Keratinocyte (primary cell): Measurements from ENCODE around the gene SPPL2B. TPM values are rescaled to one million over a fixed set of nuclear protein-coding genes. Genes with fewer than 3 reads are reported as not detected.

Experiments
- DNase-seq: peaks from one replicate; pipeline ENCODE4 v3.0.0-alpha.2; 2011; ENCODE audit warnings: low read depth, missing footprints, low spot score
- FAIRE-seq: peaks from 2 replicates; lab custom pipeline; 2011; peaks lifted over from hg19 to GRCh38; lab: Jason Lieb, UNC
- H2AFZ ChIP-seq: 2 replicates; pipeline ENCODE4 v1.6.0; 2012; ENCODE audit warnings: low read length, control low read depth, inconsistent platforms; ENCODE audit not compliant: control insufficient read depth
- H3K27ac ChIP-seq: 2 replicates; pipeline ENCODE4 v1.5.1; 2011; ENCODE audit warnings: low read length; ENCODE audit not compliant: control insufficient read depth, insufficient read depth
- H3K27me3 ChIP-seq: 3 replicates; pipeline ENCODE4 v1.6.0; 2011; ENCODE audit warnings: low read length; ENCODE audit not compliant: control insufficient read depth, insufficient read depth; ENCODE audit errors: extremely low read depth
- H3K36me3 ChIP-seq, 2 experiments: 2 replicates in 1 of 2; 3 replicates in 1 of 2; pipeline ENCODE4 v1.5.1; 2011; ENCODE audit warnings: low read length in 2 of 2, mild to moderate bottlenecking in 1 of 2; ENCODE audit not compliant: control insufficient read depth in 2 of 2, insufficient read depth in 2 of 2; ENCODE audit errors: extremely low read depth in 1 of 2
- H3K4me1 ChIP-seq: 3 replicates; pipeline ENCODE4 v1.5.1; 2011; ENCODE audit warnings: low read length; ENCODE audit not compliant: control insufficient read depth, insufficient read depth; ENCODE audit errors: extremely low read depth
- H3K4me2 ChIP-seq: 3 replicates; pipeline ENCODE4 v1.6.0; 2011; ENCODE audit warnings: low read depth, low read length; ENCODE audit not compliant: control insufficient read depth, insufficient read depth; ENCODE audit errors: extremely low read depth
- H3K4me3 ChIP-seq, 3 experiments: fragments of 200-600 bp in 1 of 3; sonication (generic) in 1 of 3; 2 replicates in 2 of 3; 3 replicates in 1 of 3; pipeline ENCODE4 v1.5.1; 2011 to 2016; ENCODE audit warnings: low read length in 3 of 3, mild to moderate bottlenecking in 3 of 3, control low read depth in 2 of 3, inconsistent platforms in 1 of 3, low read depth in 1 of 3, mixed read lengths in 1 of 3, mixed run types in 1 of 3, moderate library complexity in 1 of 3; ENCODE audit not compliant: control insufficient read depth in 2 of 3, insufficient read depth in 2 of 3; ENCODE audit errors: extremely low read depth in 1 of 3
- H3K79me2 ChIP-seq: 2 replicates; pipeline ENCODE4 v1.6.0; 2012; ENCODE audit warnings: low read length; ENCODE audit not compliant: control insufficient read depth, insufficient read depth
- H3K9ac ChIP-seq: 3 replicates; pipeline ENCODE4 v1.6.0; 2011; ENCODE audit warnings: low read length; ENCODE audit not compliant: control insufficient read depth, insufficient read depth; ENCODE audit errors: extremely low read depth
- H3K9me1 ChIP-seq: 3 replicates; pipeline ENCODE4 v1.6.0; 2011; ENCODE audit warnings: low read length; ENCODE audit not compliant: control insufficient read depth, insufficient read depth; ENCODE audit errors: extremely low read depth
- H3K9me3 ChIP-seq: 2 replicates; pipeline ENCODE4 v1.5.1; 2012; ENCODE audit warnings: low read depth, low read length; ENCODE audit not compliant: control insufficient read depth
- H4K20me1 ChIP-seq: 3 replicates; pipeline ENCODE4 v1.6.0; 2011; ENCODE audit warnings: low read length; ENCODE audit not compliant: control insufficient read depth, insufficient read depth; ENCODE audit errors: extremely low read depth
- CTCF ChIP-seq, 3 experiments: IDR thresholded peaks in 1 of 3; conservative IDR thresholded peaks in 1 of 3; optimal IDR thresholded peaks in 1 of 3; 2 replicates in 2 of 3; 3 replicates in 1 of 3; pipeline versions ENCODE3 to v1.5.1; 2011; ENCODE audit warnings: low read length in 3 of 3, mild to moderate bottlenecking in 3 of 3, moderate library complexity in 2 of 3, control low read depth in 1 of 3, inconsistent platforms in 1 of 3; ENCODE audit not compliant: insufficient read depth in 2 of 3; ENCODE audit errors: extremely low read depth in 1 of 3
- EZH2 ChIP-seq: IDR thresholded peaks from one replicate; pipeline ENCODE4 v1.6.1; 2012; ENCODE audit warnings: inconsistent platforms, mild to moderate bottlenecking, low read length, moderate library complexity
- dilution Hi-C: fragments of 300-500 bp; cut with MboI; formaldehyde crosslinking; loops from one replicate; pipeline ENCODE4 v1.7.0; 2020; ENCODE audit warnings: low sequenced_read_pairs; ENCODE audit not compliant: extremely low pct_ligation_motif_present
- polyA plus RNA-seq, 5 experiments: library from polyadenylated mRNA; depleted of rRNA in 3 of 5; stranded (reverse) in 3 of 5; stranded (forward) in 1 of 5; unstranded in 1 of 5; fragments of >200 nt; gene quantifications; 1 replicate in 1 of 5; 2 replicates in 3 of 5; 3 replicates in 1 of 5; pipeline versions ENCODE4 v1.2.1 to v1.2.3, GENCODE V29; 2011 to 2012; ENCODE audit warnings: missing spikeins in 2 of 5, low read depth in 1 of 5, low replicate concordance in 1 of 5

Gene SPPL2B
- polyA plus RNA-seq, 1 donor (not counting 4 experiments of a cell fraction or from before 2014, with no cell fraction given): 9.3 TPM

DNA sequence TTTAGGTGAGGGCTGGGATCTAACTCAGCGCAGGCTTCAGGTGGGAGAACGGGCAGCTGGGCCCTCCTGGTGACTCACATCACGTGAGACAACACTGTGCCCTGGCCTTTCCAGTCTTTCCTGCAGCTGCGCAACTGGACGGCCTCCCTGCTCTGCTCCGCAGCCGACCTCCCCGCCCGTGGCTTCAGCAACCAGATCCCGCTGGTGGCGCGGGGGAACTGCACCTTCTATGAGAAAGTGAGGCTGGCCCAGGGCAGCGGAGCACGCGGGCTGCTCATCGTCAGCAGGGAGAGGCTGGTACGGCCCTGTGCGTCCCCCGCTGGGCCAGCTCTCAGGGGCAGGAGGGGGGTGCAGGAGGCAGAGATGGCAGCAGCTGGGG lies 8.8 kb downstream of the SPPL2B start:
- Histone ChIP-seq H3K4me3 (no peak overlapping the region), H3K36me3 (peaks cover 1 to 3% of the 10 kb centered on the region in 2 experiments), H3K27me3 (no peaks in the 10 kb centered on the region), H3K27ac (no peak overlapping the region), H3K79me2 (peaks cover 23% of the 10 kb centered on the region), H3K4me1 (no peaks in the 10 kb centered on the region), H3K4me2 (no peak overlapping the region), H3K9me1 (peaks cover 3% of the 10 kb centered on the region), H3K9me3 (no peaks in the 10 kb centered on the region), H4K20me1 (peaks cover 5% of the 10 kb centered on the region), H2AFZ (no peak overlapping the region), H3K9ac (no peak overlapping the region)
- no peak for DNase-seq
- dilution Hi-C loops: no loop called here
- FAIRE-seq: no peak
- TF ChIP-seq EZH2 (no peak), CTCF (optimal IDR thresholded peaks at IDR 0.05 in 1 of 3, IDR thresholded peaks at IDR 0.05 in 1 of 3, conservative IDR thresholded peaks at IDR 0.05 in 1 of 3; ENCODE audit: extremely low read depth in 1 of 3, insufficient read depth in 2 of 3, low read length in 3 of 3) (no peak)

- H3K9me3 ChIP-seq: no peaks in the 10 kb centered on the region
- H3K79me2 ChIP-seq: peaks cover 19% of the 10 kb centered on the region
- H3K9ac ChIP-seq: no peak overlapping the region
- no peak for FAIRE-seq
- TF ChIP-seq CTCF (optimal IDR thresholded peaks at IDR 0.05 in 1 of 3, IDR thresholded peaks at IDR 0.05 in 1 of 3, conservative IDR thresholded peaks at IDR 0.05 in 1 of 3; ENCODE audit: extremely low read depth in 1 of 3, insufficient read depth in 2 of 3, low read length in 3 of 3): no peak
- H3K4me1 ChIP-seq: no peaks in the 10 kb centered on the region
- dilution Hi-C loops: no loop called here
- H4K20me1 ChIP-seq: peaks cover 5% of the 10 kb centered on the region
- H3K4me2 ChIP-seq: no peak overlapping the region
- H3K9me1 ChIP-seq: peaks cover 3% of the 10 kb centered on the region
- H3K4me3 ChIP-seq: no peak overlapping the region
- H3K36me3 ChIP-seq: peaks cover 1 to 3% of the 10 kb centered on the region in 2 experiments
- no peak overlapping the region for H2AFZ ChIP-seq
- H3K27me3 ChIP-seq: no peaks in the 10 kb centered on the region
- no peak overlapping the region for H3K27ac ChIP-seq
- DNase-seq: no peak
Observed at GRCh38 chr19:2338055-2338615, 9.7 kb downstream of the SPPL2B start.
